HCT116 (cell line): Measurements from ENCODE around the gene CD34. TPM values are rescaled to one million over a fixed set of nuclear protein-coding genes. Genes with fewer than 3 reads are reported as not detected.

Experiments
- ATAC-seq: fragments of 200-7000 bp; cut with Tn5 transposase; 2 replicates; pipeline ENCODE4 v1.9.1; 2020; ENCODE audit warnings: mild to moderate bottlenecking, moderate library complexity
- BruUV-seq: library from RNA; stranded (reverse); fragments of 400-500 nt; replicated peaks from 2 replicates; lab custom pipeline; 2021; lab: Mats Ljungman, UMichigan
- CTCF ChIA-PET: fragments of 300-600 bp; sonication (Branson Sonifier 250); formaldehyde crosslinking; loops from one replicate; lab custom pipeline; 2021; ENCODE audit warnings: antibody characterized with exemption; lab: Charles Lee
- POLR2A ChIA-PET: fragments of 300-600, 350-600 bp; sonication (Branson Sonifier 250); formaldehyde crosslinking; loops from one replicate; lab custom pipeline; 2021; ENCODE audit warnings: antibody characterized with exemption; lab: Charles Lee
- RAD21 ChIA-PET, 2 experiments: fragments of 300-600 bp; sonication (Branson Sonifier 250); formaldehyde crosslinking; loops; one replicate each; lab custom pipeline; 2023; ENCODE audit warnings: low total read pairs in 2 of 2; ENCODE audit not compliant: uncharacterized antibody in 2 of 2, unreplicated experiment in 2 of 2, low non-redundant PET in 1 of 2; lab: Charles Lee
- DNase-seq: peaks from one replicate; pipeline ENCODE4 v3.0.0-alpha.2; 2010; ENCODE audit warnings: low read depth, low spot score
- H2AFZ ChIP-seq: fragments of 200-600 bp; shearing (Covaris generic), sonication (generic); 2 replicates; pipeline ENCODE4 v1.6.1; 2017; ENCODE audit warnings: low read depth, mixed run types, mixed read lengths, antibody characterized with exemption, low read length; ENCODE audit not compliant: poor library complexity, severe bottlenecking
- H3K27ac ChIP-seq: 2 replicates; pipeline ENCODE4 v1.5.1; 2012; ENCODE audit warnings: low read depth, low read length
- H3K27me3 ChIP-seq: fragments of 200-600 bp; sonication (generic); 2 replicates; pipeline ENCODE4 v1.6.1; 2016; ENCODE audit warnings: mixed run types, low read length, mixed read lengths; ENCODE audit not compliant: insufficient read depth
- H3K36me3 ChIP-seq, 2 experiments: fragments of 200-500 bp in 1 of 2; fragments of 200-600 bp in 1 of 2; sonication (Bioruptor generic) in 1 of 2; sonication (generic) in 1 of 2; 2 replicates each; pipeline versions ENCODE4 v1.5.1 to v1.6.1; 2014 to 2016; ENCODE audit warnings: low read length in 2 of 2, inconsistent platforms in 1 of 2, mixed read lengths in 1 of 2, mixed run types in 1 of 2; ENCODE audit not compliant: insufficient read depth in 2 of 2, control insufficient read depth in 1 of 2
- H3K4me1 ChIP-seq, 2 experiments: fragments of 200-600 bp in 1 of 2; sonication (generic) in 1 of 2; 2 replicates each; pipeline versions ENCODE4 v1.5.1 to v1.6.1; 2012 to 2017; ENCODE audit warnings: low read length in 2 of 2, inconsistent platforms in 1 of 2, mild to moderate bottlenecking in 1 of 2, mixed read lengths in 1 of 2, mixed run types in 1 of 2, moderate library complexity in 1 of 2; ENCODE audit not compliant: insufficient read depth in 2 of 2, control insufficient read depth in 1 of 2
- H3K4me2 ChIP-seq: fragments of 200-600 bp; sonication (generic); 2 replicates; pipeline ENCODE4 v1.6.1; 2017; ENCODE audit warnings: mixed run types, low read length, mixed read lengths
- H3K4me3 ChIP-seq, 2 experiments: fragments of 200-600 bp in 1 of 2; sonication (generic) in 1 of 2; replicated peaks in 1 of 2; 2 replicates each; pipeline ENCODE4 v1.5.1; 2011 to 2016; ENCODE audit warnings: low read length in 2 of 2, control low read depth in 1 of 2, low read depth in 1 of 2, mild to moderate bottlenecking in 1 of 2, mixed read lengths in 1 of 2, mixed run types in 1 of 2
- H3K79me2 ChIP-seq: fragments of 200-600 bp; sonication (generic); 2 replicates; pipeline ENCODE4 v1.6.1; 2017; ENCODE audit warnings: mild to moderate bottlenecking, mixed run types, low read length, moderate library complexity, mixed read lengths; ENCODE audit not compliant: insufficient read depth
- H3K9ac ChIP-seq: fragments of 200-600 bp; sonication (generic); 2 replicates; pipeline ENCODE4 v1.6.1; 2016; ENCODE audit warnings: low read length, mixed read lengths
- H3K9me2 ChIP-seq: fragments of 200-600 bp; sonication (generic), shearing (Covaris generic); 2 replicates; pipeline ENCODE4 v1.6.1; 2017; ENCODE audit warnings: mixed run types, mild to moderate bottlenecking, moderate library complexity; ENCODE audit not compliant: insufficient read depth
- H3K9me3 ChIP-seq, 2 experiments: fragments of 200-500 bp in 1 of 2; fragments of 200-600 bp in 1 of 2; sonication (Bioruptor generic) in 1 of 2; sonication (generic) in 1 of 2; 2 replicates each; pipeline ENCODE4 v1.6.1; 2014 to 2017; ENCODE audit warnings: low read length in 2 of 2, mixed read lengths in 2 of 2, inconsistent platforms in 1 of 2, low read depth in 1 of 2, mild to moderate bottlenecking in 1 of 2, mixed run types in 1 of 2, moderate library complexity in 1 of 2; ENCODE audit not compliant: control insufficient read depth in 1 of 2, insufficient read depth in 1 of 2
- H4K20me1 ChIP-seq: fragments of 200-600 bp; sonication (generic), shearing (Covaris generic); 2 replicates; pipeline ENCODE4 v1.6.1; 2017; ENCODE audit warnings: mixed run types, mild to moderate bottlenecking, moderate library complexity; ENCODE audit not compliant: insufficient read depth
- CEBPB ChIP-seq: IDR thresholded peaks from 2 replicates; pipeline ENCODE4 v1.6.1; 2012; ENCODE audit warnings: low read depth
- EGR1 ChIP-seq: IDR thresholded peaks from 2 replicates; pipeline ENCODE4 v1.6.1; 2012; ENCODE audit warnings: low read depth
- ELF1 ChIP-seq: IDR thresholded peaks from 2 replicates; pipeline ENCODE4 v1.6.1; 2012; ENCODE audit warnings: low read depth, borderline replicate concordance
- EZH2 ChIP-seq: fragments of 200-600 bp; sonication (generic); IDR thresholded peaks from 2 replicates; pipeline ENCODE4 v1.6.1; 2017; ENCODE audit warnings: antibody characterized with exemption, mixed run types
- EZH2phosphoT487 ChIP-seq: fragments of 200-600 bp; IDR thresholded peaks from 2 replicates; pipeline ENCODE4 v1.6.1; 2018; ENCODE audit warnings: antibody characterized with exemption, borderline replicate concordance
- FOSL1 ChIP-seq: IDR thresholded peaks from 2 replicates; pipeline ENCODE4 v1.6.1; 2012; ENCODE audit warnings: low read depth
- JUND ChIP-seq: IDR thresholded peaks from 2 replicates; pipeline ENCODE4 v1.6.1; 2012
- POLR2AphosphoS5 ChIP-seq: IDR thresholded peaks from 2 replicates; pipeline ENCODE4 v1.6.1; 2011; ENCODE audit warnings: mild to moderate bottlenecking, low read depth, low read length, moderate library complexity
- RAD21 ChIP-seq: IDR thresholded peaks from 2 replicates; pipeline ENCODE4 v1.6.1; 2012; ENCODE audit warnings: low read depth, mild to moderate bottlenecking
- SIN3A ChIP-seq: IDR thresholded peaks from 2 replicates; pipeline ENCODE4 v1.6.1; 2012; ENCODE audit warnings: low read depth
- SP1 ChIP-seq: IDR thresholded peaks from 2 replicates; pipeline ENCODE4 v1.6.1; 2012; ENCODE audit warnings: low read depth
- SRF ChIP-seq: IDR thresholded peaks from 2 replicates; pipeline ENCODE4 v1.6.1; 2012; ENCODE audit warnings: low read depth
- TCF7L2 ChIP-seq: IDR thresholded peaks from 2 replicates; pipeline ENCODE4 v1.7.0; 2011; ENCODE audit warnings: borderline replicate concordance, inconsistent platforms; ENCODE audit not compliant: insufficient read depth, insufficient read length; ENCODE audit errors: extremely low read depth
- YY1 ChIP-seq: IDR thresholded peaks from 2 replicates; pipeline ENCODE4 v1.6.1; 2011; ENCODE audit warnings: low read length, low read depth, moderate library complexity, mild to moderate bottlenecking; ENCODE audit not compliant: insufficient replicate concordance; ENCODE audit errors: extremely low read depth
- ZFX ChIP-seq: fragments of 450-650 bp; IDR thresholded peaks from 2 replicates; pipeline ENCODE4 v1.6.1; 2017
- intact Hi-C: fragments of 100-400 bp; cut with micrococcal nuclease; formaldehyde crosslinking; loops from 2 replicates; pipeline ENCODE4 v1.10.0; 2022
- total RNA-seq: library from RNA; stranded (reverse); gene quantifications from one replicate; pipeline ENCODE4 v1.2.1, GENCODE V29; 2021; ENCODE audit not compliant: unreplicated experiment
- TF ChIP-seq, protein P1 (sequence below): IDR thresholded peaks from 2 replicates; pipeline ENCODE4 v1.6.1; 2012; ENCODE audit warnings: low read depth
- TF ChIP-seq, protein P2 (sequence below), 3 experiments: fragments of 200-600 bp in 1 of 3; sonication (generic) in 1 of 3; IDR thresholded peaks in 2 of 3; conservative IDR thresholded peaks in 1 of 3; 2 replicates each; pipeline ENCODE4 v1.5.1; 2012 to 2017; ENCODE audit warnings: low read depth in 2 of 3, low read length in 2 of 3, antibody characterized with exemption in 1 of 3, borderline replicate concordance in 1 of 3, control low read depth in 1 of 3, mild to moderate bottlenecking in 1 of 3, mixed read lengths in 1 of 3, mixed run types in 1 of 3, moderate library complexity in 1 of 3; ENCODE audit not compliant: insufficient read depth in 1 of 3
- TF ChIP-seq, protein P3 (sequence below): IDR thresholded peaks from 2 replicates; pipeline ENCODE4 v1.6.1; 2012
- TF ChIP-seq, protein P4 (sequence below): IDR thresholded peaks from 2 replicates; pipeline ENCODE4 v1.6.1; 2012
- TF ChIP-seq, protein P5 (sequence below): IDR thresholded peaks from 2 replicates; pipeline ENCODE4 v1.6.1; 2011; ENCODE audit warnings: mild to moderate bottlenecking, low read length, moderate library complexity; ENCODE audit not compliant: insufficient replicate concordance; ENCODE audit errors: extremely low read depth

The CD34 gene
- total RNA-seq, 1 experiment from 2014 or later = 0.07 TPM

DNA sequence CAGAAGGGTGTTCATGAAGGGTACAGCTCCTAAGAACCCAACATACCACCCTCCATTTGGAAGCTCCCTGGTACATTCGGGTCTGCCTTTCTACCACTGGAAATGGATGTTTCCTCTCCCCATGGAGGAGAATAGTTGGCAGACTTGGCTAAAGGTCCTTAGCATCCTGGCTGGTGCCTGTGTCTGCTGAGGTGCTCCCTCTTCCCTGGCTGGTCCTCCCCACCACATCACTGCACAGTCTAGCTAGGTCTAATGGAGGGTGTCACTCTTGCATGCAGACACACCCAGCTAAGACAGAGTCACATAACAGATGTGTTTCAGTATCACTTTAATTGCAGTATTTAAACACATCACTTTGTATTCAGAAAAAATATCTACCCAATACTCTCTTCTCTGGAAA lies 24.7 kb downstream of the CD34 start:
- POLR2A ChIA-PET = no interaction called here
- Histone ChIP-seq H3K27me3 (no peaks in the 10 kb centered on the region), H3K27ac (no peak overlapping the region), H3K9me3 (no peaks in the 10 kb centered on the region), H3K4me2 (no peak overlapping the region), H3K9ac (no peak overlapping the region), H4K20me1 (no peaks in the 10 kb centered on the region), H3K4me1 (peaks cover 0 to 11% of the 10 kb centered on the region in 2 experiments; a peak in 1 of 4 replicates), H2AFZ (no peak overlapping the region), H3K36me3 (no peaks in the 10 kb centered on the region), H3K4me3 (no peak overlapping the region), H3K79me2 (no peaks in the 10 kb centered on the region), H3K9me2 (no peaks in the 10 kb centered on the region)
- no TSS peak for BruUV-seq
- RAD21 ChIA-PET = no interaction called here
- CTCF ChIA-PET = interaction anchor here (1.5 to 4.1 kb wide), 10 partner anchors 9 to 159 kb away, joined by 4 to 63 read pairs (median 23); no protein-coding TSS in a partner anchor
- intact Hi-C loops = loop anchor here (5.0 to 10.0 kb wide), 2 partner anchors 206 to 349 kb away; no protein-coding TSS in a partner anchor
- TF ChIP-seq ZFX (no peak), ELF1 (no peak), TCF7L2 (no peak), YY1 (no peak), EZH2 (no peak), SP1 (no peak), FOSL1 (no peak), RAD21 (no peak), JUND (no peak), EZH2phosphoT487 (no peak), SIN3A (no peak), POLR2AphosphoS5 (no peak), CEBPB (no peak), SRF (no peak), EGR1 (no peak)
- TF ChIP-seq, protein P1, sequence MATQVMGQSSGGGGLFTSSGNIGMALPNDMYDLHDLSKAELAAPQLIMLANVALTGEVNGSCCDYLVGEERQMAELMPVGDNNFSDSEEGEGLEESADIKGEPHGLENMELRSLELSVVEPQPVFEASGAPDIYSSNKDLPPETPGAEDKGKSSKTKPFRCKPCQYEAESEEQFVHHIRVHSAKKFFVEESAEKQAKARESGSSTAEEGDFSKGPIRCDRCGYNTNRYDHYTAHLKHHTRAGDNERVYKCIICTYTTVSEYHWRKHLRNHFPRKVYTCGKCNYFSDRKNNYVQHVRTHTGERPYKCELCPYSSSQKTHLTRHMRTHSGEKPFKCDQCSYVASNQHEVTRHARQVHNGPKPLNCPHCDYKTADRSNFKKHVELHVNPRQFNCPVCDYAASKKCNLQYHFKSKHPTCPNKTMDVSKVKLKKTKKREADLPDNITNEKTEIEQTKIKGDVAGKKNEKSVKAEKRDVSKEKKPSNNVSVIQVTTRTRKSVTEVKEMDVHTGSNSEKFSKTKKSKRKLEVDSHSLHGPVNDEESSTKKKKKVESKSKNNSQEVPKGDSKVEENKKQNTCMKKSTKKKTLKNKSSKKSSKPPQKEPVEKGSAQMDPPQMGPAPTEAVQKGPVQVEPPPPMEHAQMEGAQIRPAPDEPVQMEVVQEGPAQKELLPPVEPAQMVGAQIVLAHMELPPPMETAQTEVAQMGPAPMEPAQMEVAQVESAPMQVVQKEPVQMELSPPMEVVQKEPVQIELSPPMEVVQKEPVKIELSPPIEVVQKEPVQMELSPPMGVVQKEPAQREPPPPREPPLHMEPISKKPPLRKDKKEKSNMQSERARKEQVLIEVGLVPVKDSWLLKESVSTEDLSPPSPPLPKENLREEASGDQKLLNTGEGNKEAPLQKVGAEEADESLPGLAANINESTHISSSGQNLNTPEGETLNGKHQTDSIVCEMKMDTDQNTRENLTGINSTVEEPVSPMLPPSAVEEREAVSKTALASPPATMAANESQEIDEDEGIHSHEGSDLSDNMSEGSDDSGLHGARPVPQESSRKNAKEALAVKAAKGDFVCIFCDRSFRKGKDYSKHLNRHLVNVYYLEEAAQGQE = no peak
- TF ChIP-seq, protein P2, sequence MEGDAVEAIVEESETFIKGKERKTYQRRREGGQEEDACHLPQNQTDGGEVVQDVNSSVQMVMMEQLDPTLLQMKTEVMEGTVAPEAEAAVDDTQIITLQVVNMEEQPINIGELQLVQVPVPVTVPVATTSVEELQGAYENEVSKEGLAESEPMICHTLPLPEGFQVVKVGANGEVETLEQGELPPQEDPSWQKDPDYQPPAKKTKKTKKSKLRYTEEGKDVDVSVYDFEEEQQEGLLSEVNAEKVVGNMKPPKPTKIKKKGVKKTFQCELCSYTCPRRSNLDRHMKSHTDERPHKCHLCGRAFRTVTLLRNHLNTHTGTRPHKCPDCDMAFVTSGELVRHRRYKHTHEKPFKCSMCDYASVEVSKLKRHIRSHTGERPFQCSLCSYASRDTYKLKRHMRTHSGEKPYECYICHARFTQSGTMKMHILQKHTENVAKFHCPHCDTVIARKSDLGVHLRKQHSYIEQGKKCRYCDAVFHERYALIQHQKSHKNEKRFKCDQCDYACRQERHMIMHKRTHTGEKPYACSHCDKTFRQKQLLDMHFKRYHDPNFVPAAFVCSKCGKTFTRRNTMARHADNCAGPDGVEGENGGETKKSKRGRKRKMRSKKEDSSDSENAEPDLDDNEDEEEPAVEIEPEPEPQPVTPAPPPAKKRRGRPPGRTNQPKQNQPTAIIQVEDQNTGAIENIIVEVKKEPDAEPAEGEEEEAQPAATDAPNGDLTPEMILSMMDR (IDR thresholded peaks at IDR 0.05 in 2 of 3, conservative IDR thresholded peaks at IDR 0.05 in 1 of 3; ENCODE audit: borderline replicate concordance in 1 of 3, insufficient read depth in 1 of 3, low read depth in 2 of 3, low read length in 2 of 3) = no peak
- TF ChIP-seq, protein P3, sequence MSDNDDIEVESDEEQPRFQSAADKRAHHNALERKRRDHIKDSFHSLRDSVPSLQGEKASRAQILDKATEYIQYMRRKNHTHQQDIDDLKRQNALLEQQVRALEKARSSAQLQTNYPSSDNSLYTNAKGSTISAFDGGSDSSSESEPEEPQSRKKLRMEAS = no peak
- TF ChIP-seq, protein P4, sequence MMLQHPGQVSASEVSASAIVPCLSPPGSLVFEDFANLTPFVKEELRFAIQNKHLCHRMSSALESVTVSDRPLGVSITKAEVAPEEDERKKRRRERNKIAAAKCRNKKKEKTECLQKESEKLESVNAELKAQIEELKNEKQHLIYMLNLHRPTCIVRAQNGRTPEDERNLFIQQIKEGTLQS = no peak
- TF ChIP-seq, protein P5, sequence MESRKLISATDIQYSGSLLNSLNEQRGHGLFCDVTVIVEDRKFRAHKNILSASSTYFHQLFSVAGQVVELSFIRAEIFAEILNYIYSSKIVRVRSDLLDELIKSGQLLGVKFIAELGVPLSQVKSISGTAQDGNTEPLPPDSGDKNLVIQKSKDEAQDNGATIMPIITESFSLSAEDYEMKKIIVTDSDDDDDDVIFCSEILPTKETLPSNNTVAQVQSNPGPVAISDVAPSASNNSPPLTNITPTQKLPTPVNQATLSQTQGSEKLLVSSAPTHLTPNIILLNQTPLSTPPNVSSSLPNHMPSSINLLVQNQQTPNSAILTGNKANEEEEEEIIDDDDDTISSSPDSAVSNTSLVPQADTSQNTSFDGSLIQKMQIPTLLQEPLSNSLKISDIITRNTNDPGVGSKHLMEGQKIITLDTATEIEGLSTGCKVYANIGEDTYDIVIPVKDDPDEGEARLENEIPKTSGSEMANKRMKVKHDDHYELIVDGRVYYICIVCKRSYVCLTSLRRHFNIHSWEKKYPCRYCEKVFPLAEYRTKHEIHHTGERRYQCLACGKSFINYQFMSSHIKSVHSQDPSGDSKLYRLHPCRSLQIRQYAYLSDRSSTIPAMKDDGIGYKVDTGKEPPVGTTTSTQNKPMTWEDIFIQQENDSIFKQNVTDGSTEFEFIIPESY = no peak
- ATAC-seq = no peak
- DNase-seq = no peak
